Body of pancreas (tissue), 4 donors: ENCODE results near the gene IQCK.

Source experiments
- POLR2A ChIP-seq, 3 donors: fragments of 450-650 bp; IDR thresholded peaks; one replicate each; pipeline ENCODE4 v1.6.1; 2016; ENCODE audit warnings: antibody characterized with exemption in 3 of 3, mild to moderate bottlenecking in 2 of 3
- TF ChIP-seq, protein P1 (sequence below), 7 experiments: fragments of 450-650 bp in 4 of 7; fragments of 200-600 bp in 3 of 7; sonication (generic) in 3 of 7; IDR thresholded peaks; one replicate each; pipeline ENCODE4 v1.5.1; 2016 to 2019; ENCODE audit warnings: antibody characterized with exemption in 7 of 7

- no peak for TF ChIP-seq POLR2A (IDR thresholded peaks at IDR 0.05)
- TF ChIP-seq, protein P1, sequence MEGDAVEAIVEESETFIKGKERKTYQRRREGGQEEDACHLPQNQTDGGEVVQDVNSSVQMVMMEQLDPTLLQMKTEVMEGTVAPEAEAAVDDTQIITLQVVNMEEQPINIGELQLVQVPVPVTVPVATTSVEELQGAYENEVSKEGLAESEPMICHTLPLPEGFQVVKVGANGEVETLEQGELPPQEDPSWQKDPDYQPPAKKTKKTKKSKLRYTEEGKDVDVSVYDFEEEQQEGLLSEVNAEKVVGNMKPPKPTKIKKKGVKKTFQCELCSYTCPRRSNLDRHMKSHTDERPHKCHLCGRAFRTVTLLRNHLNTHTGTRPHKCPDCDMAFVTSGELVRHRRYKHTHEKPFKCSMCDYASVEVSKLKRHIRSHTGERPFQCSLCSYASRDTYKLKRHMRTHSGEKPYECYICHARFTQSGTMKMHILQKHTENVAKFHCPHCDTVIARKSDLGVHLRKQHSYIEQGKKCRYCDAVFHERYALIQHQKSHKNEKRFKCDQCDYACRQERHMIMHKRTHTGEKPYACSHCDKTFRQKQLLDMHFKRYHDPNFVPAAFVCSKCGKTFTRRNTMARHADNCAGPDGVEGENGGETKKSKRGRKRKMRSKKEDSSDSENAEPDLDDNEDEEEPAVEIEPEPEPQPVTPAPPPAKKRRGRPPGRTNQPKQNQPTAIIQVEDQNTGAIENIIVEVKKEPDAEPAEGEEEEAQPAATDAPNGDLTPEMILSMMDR (IDR thresholded peaks at IDR 0.05) = no peak
Measured at GRCh38 chr16:19696328-19696727, 21.7 kb upstream of the IQCK start.
